ENCODE results near the gene MIS18A. TPM values are rescaled to one million over a fixed set of nuclear protein-coding genes. Genes with fewer than 3 reads are reported as not detected.

The MIS18A gene
- total RNA-seq, 1 experiment from 2014 or later = 27.5 TPM

- Histone ChIP-seq H3K27me3 (replicated peaks; ENCODE audit: control insufficient read depth, insufficient read depth, low read length) (no peaks in the 10 kb centered on the region), H3K4me1 (no peaks in the 10 kb centered on the region), H3K4me3 (ENCODE audit: low read depth, low read length) (no peak overlapping the region), H3K9me3 (no peaks in the 10 kb centered on the region), H3K36me3 (ENCODE audit: control insufficient read depth, insufficient read depth, low read length) (no peaks in the 10 kb centered on the region)
- Mint-ChIP-seq H3K4me1 (ENCODE audit: low read depth, unreplicated experiment) (no peaks in the 10 kb centered on the region), H3K9me3 (ENCODE audit: unreplicated experiment) (no peaks in the 10 kb centered on the region), H3K36me3 (ENCODE audit: insufficient read depth, unreplicated experiment) (peaks cover 3% of the 10 kb centered on the region), H3K27ac (ENCODE audit: unreplicated experiment) (no peak overlapping the region), H3K27me3 (ENCODE audit: insufficient read depth, unreplicated experiment) (no peaks in the 10 kb centered on the region), H3K4me3 (ENCODE audit: unreplicated experiment) (no peak overlapping the region)
- DNase-seq = no peak
- ChIA-PET CTCF (no interaction called here), POLR2A (no interaction called here)
- intact Hi-C loops (cut with micrococcal nuclease; ENCODE audit: unreplicated experiment) = no loop called here
- BruUV-seq (replicated peaks) = no TSS peak
- TF ChIP-seq CTCF (IDR thresholded peaks at IDR 0.05; ENCODE audit: insufficient read depth in 1 of 2, low read depth in 1 of 2, low read length in 1 of 2, severe bottlenecking in 1 of 2, unreplicated experiment in 1 of 2) = no peak
Observed at GRCh38 chr21:32300117-32300681, 21.4 kb upstream of the MIS18A start.

- no peaks in the 10 kb centered on the region for H3K4me1 Mint-ChIP-seq (ENCODE audit: low read depth, unreplicated experiment)
- Histone ChIP-seq H3K4me3 (ENCODE audit: low read depth, low read length) (no peak overlapping the region), H3K9me3 (no peaks in the 10 kb centered on the region), H3K4me1 (no peaks in the 10 kb centered on the region), H3K27me3 (replicated peaks; ENCODE audit: control insufficient read depth, insufficient read depth, low read length) (no peaks in the 10 kb centered on the region), H3K36me3 (ENCODE audit: control insufficient read depth, insufficient read depth, low read length) (no peaks in the 10 kb centered on the region)
- H3K27me3 Mint-ChIP-seq (ENCODE audit: insufficient read depth, unreplicated experiment) = no peaks in the 10 kb centered on the region
- intact Hi-C loops (cut with micrococcal nuclease; ENCODE audit: unreplicated experiment) = no loop called here
- ChIA-PET POLR2A (no interaction called here), CTCF (no interaction called here)
- DNase-seq = no peak
- no peak for TF ChIP-seq CTCF (IDR thresholded peaks at IDR 0.05; ENCODE audit: insufficient read depth in 1 of 2, low read depth in 1 of 2, low read length in 1 of 2, severe bottlenecking in 1 of 2, unreplicated experiment in 1 of 2)
- no peak overlapping the region for H3K27ac Mint-ChIP-seq (ENCODE audit: unreplicated experiment)
- BruUV-seq (replicated peaks) = no TSS peak
- H3K36me3 Mint-ChIP-seq (ENCODE audit: insufficient read depth, unreplicated experiment) = no peaks in the 10 kb centered on the region
- H3K9me3 Mint-ChIP-seq (ENCODE audit: unreplicated experiment) = no peaks in the 10 kb centered on the region
- H3K4me3 Mint-ChIP-seq (ENCODE audit: unreplicated experiment) = no peak overlapping the region
Observed at GRCh38 chr21:32299695-32300094, 20.8 kb upstream of the MIS18A start.

GRCh38 chr21:32298658-32299081 is 19.8 kb upstream of the MIS18A start, which contains the start of gene MRAP:
TSS of gene MRAP (plus strand) at chr21:32298855. CDS start at chr21:32298972, 117 bp downstream.
- Histone ChIP-seq H3K9me3 (no peaks in the 10 kb centered on the region), H3K4me1 (no peaks in the 10 kb centered on the region), H3K27me3 (replicated peaks; ENCODE audit: control insufficient read depth, insufficient read depth, low read length) (no peaks in the 10 kb centered on the region), H3K36me3 (ENCODE audit: control insufficient read depth, insufficient read depth, low read length) (no peaks in the 10 kb centered on the region), H3K4me3 (ENCODE audit: low read depth, low read length) (no peak within 1 kb of the TSS)
- intact Hi-C loops (cut with micrococcal nuclease; ENCODE audit: unreplicated experiment) = no loop called here
- Mint-ChIP-seq H3K27me3 (ENCODE audit: insufficient read depth, unreplicated experiment) (no peaks in the 10 kb centered on the region), H3K36me3 (ENCODE audit: insufficient read depth, unreplicated experiment) (no peaks in the 10 kb centered on the region), H3K4me3 (ENCODE audit: unreplicated experiment) (no peak within 1 kb of the TSS), H3K4me1 (ENCODE audit: low read depth, unreplicated experiment) (no peaks in the 10 kb centered on the region), H3K27ac (ENCODE audit: unreplicated experiment) (no peak within 1 kb of the TSS), H3K9me3 (ENCODE audit: unreplicated experiment) (no peaks in the 10 kb centered on the region)
- BruUV-seq (replicated peaks) = no TSS peak
- no peak for DNase-seq
- ChIA-PET CTCF (no interaction called here), POLR2A (no interaction called here)
- TF ChIP-seq CTCF (IDR thresholded peaks at IDR 0.05; ENCODE audit: insufficient read depth in 1 of 2, low read depth in 1 of 2, low read length in 1 of 2, severe bottlenecking in 1 of 2, unreplicated experiment in 1 of 2) = no peak

Data from Caco-2 (cell line).